K562 (cell line): ENCODE results near the gene PILRA. TPM values are rescaled to one million over a fixed set of nuclear protein-coding genes. Genes with fewer than 3 reads are reported as not detected.

Experiments used
- BHLHE40 ChIP-seq: IDR thresholded peaks from 2 replicates; pipeline ENCODE4 v1.6.1; 2011; ENCODE audit warnings: low read length, improper control_type of control experiment
- CHCHD3 ChIP-seq: fragments of 250-450 bp; sonication (Bioruptor Pico); IDR thresholded peaks from 2 replicates; pipeline ENCODE4 v2.1.2; 2022; ENCODE audit warnings: mild to moderate bottlenecking
- CSDE1 ChIP-seq, 2 experiments: fragments of 450-650 bp; IDR thresholded peaks; 2 replicates each; pipeline ENCODE4 v1.6.1; 2016; ENCODE audit warnings: mild to moderate bottlenecking in 1 of 2
- HLTF ChIP-seq: fragments of 450-650 bp; IDR thresholded peaks from 2 replicates; pipeline ENCODE4 v1.6.1; 2016
- MGA ChIP-seq: fragments of 450-650 bp; IDR thresholded peaks from 2 replicates; pipeline ENCODE4 v1.6.1; 2016; ENCODE audit warnings: mild to moderate bottlenecking, moderate library complexity
- NFE2 ChIP-seq: IDR thresholded peaks from 2 replicates; pipeline ENCODE4 v1.6.1; 2014; ENCODE audit warnings: antibody characterized with exemption, low read depth
- TAF9B ChIP-seq: fragments of 450-650 bp; IDR thresholded peaks from 2 replicates; pipeline ENCODE4 v1.6.1; 2018; ENCODE audit warnings: mild to moderate bottlenecking; ENCODE audit not compliant: partially characterized antibody
- ZNF316 ChIP-seq: fragments of 450-650 bp; IDR thresholded peaks from 2 replicates; pipeline ENCODE4 v1.6.1; 2016
- polyA plus RNA-seq, 8 experiments: library from polyadenylated mRNA; depleted of rRNA in 4 of 8; stranded (reverse) in 5 of 8; unstranded in 3 of 8; fragments of >200 nt; fragmentation: Nextera tagmentation in 2 of 8; fragmentation: Illumina TruSeq in 1 of 8; extraction: Ambion mirVana in 2 of 8; extraction: Trizol in 1 of 8; gene quantifications; 2 replicates each; pipeline versions ENCODE4 v1.2.1 to v1.2.3, GENCODE V29; 2011 to 2014; ENCODE audit warnings: inconsistent platforms in 1 of 8, missing spikeins in 1 of 8
- total RNA-seq, 7 experiments: library from RNA; depleted of rRNA in 6 of 7; stranded (reverse); fragments of >200 nt in 6 of 7; fragmentation: Illumina TruSeq in 2 of 7; extraction: Trizol in 2 of 7; gene quantifications; 2 replicates each; pipeline versions ENCODE4 v1.2.1 to v1.2.3, GENCODE V29; 2011 to 2021; ENCODE audit warnings: low replicate concordance in 1 of 7
- TF ChIP-seq, protein P1 (sequence below), 2 experiments: fragments of 200-800 bp in 1 of 2; sonication (Bioruptor generic) in 1 of 2; sonication (generic) in 1 of 2; formaldehyde crosslinking in 1 of 2; IDR thresholded peaks in 1 of 2; conservative IDR thresholded peaks in 1 of 2; 2 replicates each; pipeline versions ENCODE4 v1.5.0 to v1.6.1; 2016 to 2020; ENCODE audit warnings: missing compliant biosample characterization in 1 of 2, missing genetic modification characterization in 1 of 2, missing genetic modification reagents in 1 of 2
- TF ChIP-seq, protein P2 (sequence below): conservative IDR thresholded peaks from 2 replicates; pipeline ENCODE4 v1.6.1; 2011; ENCODE audit warnings: low read depth, mild to moderate bottlenecking, low read length; ENCODE audit not compliant: control insufficient read depth

Gene PILRA
- total and polyA plus RNA-seq, 9 of the 15 experiments (the other 6 are each of a cell fraction or from before 2014, with no cell fraction given): 0.13 to 1.8 (median 0.62) TPM

- TF ChIP-seq, protein P1, sequence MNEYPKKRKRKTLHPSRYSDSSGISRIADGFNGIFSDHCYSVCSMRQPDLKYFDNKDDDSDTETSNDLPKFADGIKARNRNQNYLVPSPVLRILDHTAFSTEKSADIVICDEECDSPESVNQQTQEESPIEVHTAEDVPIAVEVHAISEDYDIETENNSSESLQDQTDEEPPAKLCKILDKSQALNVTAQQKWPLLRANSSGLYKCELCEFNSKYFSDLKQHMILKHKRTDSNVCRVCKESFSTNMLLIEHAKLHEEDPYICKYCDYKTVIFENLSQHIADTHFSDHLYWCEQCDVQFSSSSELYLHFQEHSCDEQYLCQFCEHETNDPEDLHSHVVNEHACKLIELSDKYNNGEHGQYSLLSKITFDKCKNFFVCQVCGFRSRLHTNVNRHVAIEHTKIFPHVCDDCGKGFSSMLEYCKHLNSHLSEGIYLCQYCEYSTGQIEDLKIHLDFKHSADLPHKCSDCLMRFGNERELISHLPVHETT (CRISPR knock-in tag; conservative IDR thresholded peaks at IDR 0.05 in 1 of 2, IDR thresholded peaks at IDR 0.05 in 1 of 2): peak in 1 of 2 experiments; percentile 75; a peak in 1 of 4 replicates
- TF ChIP-seq, protein P2, sequence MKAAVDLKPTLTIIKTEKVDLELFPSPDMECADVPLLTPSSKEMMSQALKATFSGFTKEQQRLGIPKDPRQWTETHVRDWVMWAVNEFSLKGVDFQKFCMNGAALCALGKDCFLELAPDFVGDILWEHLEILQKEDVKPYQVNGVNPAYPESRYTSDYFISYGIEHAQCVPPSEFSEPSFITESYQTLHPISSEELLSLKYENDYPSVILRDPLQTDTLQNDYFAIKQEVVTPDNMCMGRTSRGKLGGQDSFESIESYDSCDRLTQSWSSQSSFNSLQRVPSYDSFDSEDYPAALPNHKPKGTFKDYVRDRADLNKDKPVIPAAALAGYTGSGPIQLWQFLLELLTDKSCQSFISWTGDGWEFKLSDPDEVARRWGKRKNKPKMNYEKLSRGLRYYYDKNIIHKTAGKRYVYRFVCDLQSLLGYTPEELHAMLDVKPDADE: peak; percentile 68; the same call in 1 of the 2 replicates
- peak; percentile 92 for TF ChIP-seq MGA
- 0 out of 2 replicates have a peak, but pooled peaks have one; percentile 5 for TF ChIP-seq NFE2
- TF ChIP-seq TAF9B: peak; percentile 89
- TF ChIP-seq ZNF316: 0 out of 2 replicates have a peak, but pooled peaks have one; percentile 26
- peak; percentile 65 for TF ChIP-seq BHLHE40
- peak in 1 of 2 experiments; percentile 44; a peak in 1 of 4 replicates for TF ChIP-seq CSDE1 (IDR thresholded peaks at IDR 0.05)
- TF ChIP-seq HLTF: peak; percentile 82; the same call in 1 of the 2 replicates
- TF ChIP-seq CHCHD3 (CRISPR knock-in tag): peak; percentile 83; the same call in 1 of the 2 replicates
Measured at GRCh38 chr7:100335566-100336466, 37.5 kb upstream of the PILRA start (continued).
